ENCODE results near the gene FBF1.

The FBF1 gene

GRCh38 chr17:75940727-75941441, at the start of gene FBF1:
Gene FBF1, minus strand, starts transcription at chr17:75941042. Its CDS starts 2,893 bp downstream, at chr17:75938149.
- peak; percentile 82 for DNase-seq (ENCODE audit: low read depth)
- H3K4me3 ChIP-seq (ENCODE audit: low read depth, low read length), result peak within 1 kb of the TSS; percentile 96
- TF ChIP-seq, protein P1, sequence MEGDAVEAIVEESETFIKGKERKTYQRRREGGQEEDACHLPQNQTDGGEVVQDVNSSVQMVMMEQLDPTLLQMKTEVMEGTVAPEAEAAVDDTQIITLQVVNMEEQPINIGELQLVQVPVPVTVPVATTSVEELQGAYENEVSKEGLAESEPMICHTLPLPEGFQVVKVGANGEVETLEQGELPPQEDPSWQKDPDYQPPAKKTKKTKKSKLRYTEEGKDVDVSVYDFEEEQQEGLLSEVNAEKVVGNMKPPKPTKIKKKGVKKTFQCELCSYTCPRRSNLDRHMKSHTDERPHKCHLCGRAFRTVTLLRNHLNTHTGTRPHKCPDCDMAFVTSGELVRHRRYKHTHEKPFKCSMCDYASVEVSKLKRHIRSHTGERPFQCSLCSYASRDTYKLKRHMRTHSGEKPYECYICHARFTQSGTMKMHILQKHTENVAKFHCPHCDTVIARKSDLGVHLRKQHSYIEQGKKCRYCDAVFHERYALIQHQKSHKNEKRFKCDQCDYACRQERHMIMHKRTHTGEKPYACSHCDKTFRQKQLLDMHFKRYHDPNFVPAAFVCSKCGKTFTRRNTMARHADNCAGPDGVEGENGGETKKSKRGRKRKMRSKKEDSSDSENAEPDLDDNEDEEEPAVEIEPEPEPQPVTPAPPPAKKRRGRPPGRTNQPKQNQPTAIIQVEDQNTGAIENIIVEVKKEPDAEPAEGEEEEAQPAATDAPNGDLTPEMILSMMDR (IDR thresholded peaks at IDR 0.05; ENCODE audit: control insufficient read depth, extremely low read depth, insufficient read depth), result no peak

- no peak for DNase-seq (ENCODE audit: low read depth)
- TF ChIP-seq, protein P1 (IDR thresholded peaks at IDR 0.05; ENCODE audit: control insufficient read depth, extremely low read depth, insufficient read depth), result no peak
- H3K4me3 ChIP-seq (ENCODE audit: low read depth, low read length), result no peak overlapping the region
Measured at GRCh38 chr17:75987041-75987440, 46.2 kb upstream of the FBF1 start.

GRCh38 chr17:75985986-75986385, 45.1 kb upstream of the FBF1 start:
- TF ChIP-seq, protein P1 (IDR thresholded peaks at IDR 0.05; ENCODE audit: control insufficient read depth, extremely low read depth, insufficient read depth), result no peak
- no peak overlapping the region for H3K4me3 ChIP-seq (ENCODE audit: low read depth, low read length)
- no peak for DNase-seq (ENCODE audit: low read depth)

- TF ChIP-seq, protein P1 (IDR thresholded peaks at IDR 0.05; ENCODE audit: control insufficient read depth, extremely low read depth, insufficient read depth), result no peak
- H3K4me3 ChIP-seq (ENCODE audit: low read depth, low read length), result no peak overlapping the region
- no peak for DNase-seq (ENCODE audit: low read depth)
Measured at GRCh38 chr17:75983501-75984181, 42.8 kb upstream of the FBF1 start.

- no peak for DNase-seq (ENCODE audit: low read depth)
- no peak overlapping the region for H3K4me3 ChIP-seq (ENCODE audit: low read depth, low read length)
- TF ChIP-seq, protein P1 (IDR thresholded peaks at IDR 0.05; ENCODE audit: control insufficient read depth, extremely low read depth, insufficient read depth), result no peak
Measured at GRCh38 chr17:75981019-75981615, 40.3 kb upstream of the FBF1 start.

- DNase-seq (ENCODE audit: low read depth), result no peak
- peak overlapping the region; percentile 93 for H3K4me3 ChIP-seq (ENCODE audit: low read depth, low read length)
- TF ChIP-seq, protein P1 (IDR thresholded peaks at IDR 0.05; ENCODE audit: control insufficient read depth, extremely low read depth, insufficient read depth), result no peak
Measured at GRCh38 chr17:75980188-75981018, 39.6 kb upstream of the FBF1 start.

All from LNCaP clone FGC (cell line).